ENCODE measurements around the gene LDB3.

Gene LDB3

DNA sequence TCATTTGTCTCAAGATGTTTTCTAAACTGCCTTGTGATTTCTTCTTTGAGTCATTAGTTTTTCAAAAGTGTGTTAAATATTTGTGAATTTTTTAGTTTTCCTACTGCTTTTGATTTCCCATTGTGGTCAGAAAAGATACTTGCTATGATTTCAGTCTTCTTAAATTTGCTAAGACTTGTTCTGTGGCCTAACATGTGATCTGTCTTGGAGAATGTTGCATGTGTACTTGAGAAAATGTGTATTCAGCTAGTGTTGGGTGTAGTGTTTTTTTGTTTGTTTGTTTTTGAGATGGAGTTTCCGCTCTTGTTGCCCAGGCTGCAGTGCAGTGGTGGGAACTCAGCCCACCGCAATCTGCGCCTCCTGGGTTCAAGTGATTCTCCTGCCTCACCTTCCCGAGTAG lies 116.7 kb downstream of the LDB3 start (continued):
- TF ChIP-seq, protein P1, sequence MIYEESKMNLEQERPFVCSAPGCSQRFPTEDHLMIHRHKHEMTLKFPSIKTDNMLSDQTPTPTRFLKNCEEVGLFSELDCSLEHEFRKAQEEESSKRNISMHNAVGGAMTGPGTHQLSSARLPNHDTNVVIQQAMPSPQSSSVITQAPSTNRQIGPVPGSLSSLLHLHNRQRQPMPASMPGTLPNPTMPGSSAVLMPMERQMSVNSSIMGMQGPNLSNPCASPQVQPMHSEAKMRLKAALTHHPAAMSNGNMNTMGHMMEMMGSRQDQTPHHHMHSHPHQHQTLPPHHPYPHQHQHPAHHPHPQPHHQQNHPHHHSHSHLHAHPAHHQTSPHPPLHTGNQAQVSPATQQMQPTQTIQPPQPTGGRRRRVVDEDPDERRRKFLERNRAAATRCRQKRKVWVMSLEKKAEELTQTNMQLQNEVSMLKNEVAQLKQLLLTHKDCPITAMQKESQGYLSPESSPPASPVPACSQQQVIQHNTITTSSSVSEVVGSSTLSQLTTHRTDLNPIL (CRISPR knock-in tag; IDR thresholded peaks at IDR 0.05; ENCODE audit: low read depth) = no peak
- TF ChIP-seq CSDC2 (CRISPR knock-in tag; IDR thresholded peaks at IDR 0.05) = no peak
- no peak for TF ChIP-seq RARB (CRISPR knock-in tag; IDR thresholded peaks at IDR 0.05)
- no peak for TF ChIP-seq TOX (CRISPR knock-in tag; IDR thresholded peaks at IDR 0.05; ENCODE audit: borderline replicate concordance)
- no peak for TF ChIP-seq ZNF565 (CRISPR knock-in tag; conservative IDR thresholded peaks at IDR 0.05; ENCODE audit: low read depth)
